Smooth muscle cell (in vitro differentiated cells): ENCODE measurements around the gene CD40LG. TPM values are rescaled to one million over a fixed set of nuclear protein-coding genes. Genes with fewer than 3 reads are reported as not detected.

Source experiments
- DNase-seq: peaks from one replicate; lab custom pipeline; 2025; ENCODE audit not compliant: unreplicated experiment; lab: John Stamatoyannopoulos, UW
- H2AFZ ChIP-seq: fragments of 200-600 bp; sonication (generic); 2 replicates; pipeline ENCODE4 v1.6.0; 2016; ENCODE audit warnings: antibody characterized with exemption, low read depth, mild to moderate bottlenecking
- H3F3A ChIP-seq: fragments of 200-600 bp; sonication (generic); 2 replicates; pipeline ENCODE4 v1.6.0; 2017; ENCODE audit warnings: antibody characterized with exemption, low read depth
- H3K27ac ChIP-seq: fragments of 200-600 bp; sonication (generic); 2 replicates; pipeline ENCODE4 v1.5.1; 2016; ENCODE audit warnings: low read depth, mild to moderate bottlenecking
- H3K27me3 ChIP-seq: fragments of 200-600 bp; sonication (generic); 2 replicates; pipeline ENCODE4 v1.6.1; 2016; ENCODE audit warnings: low read depth, mild to moderate bottlenecking
- H3K36me3 ChIP-seq: fragments of 200-600 bp; sonication (generic); 2 replicates; pipeline ENCODE4 v1.5.1; 2016; ENCODE audit warnings: low read depth
- H3K4me1 ChIP-seq: fragments of 200-600 bp; sonication (generic); 2 replicates; pipeline ENCODE4 v1.5.1; 2016; ENCODE audit warnings: low read depth
- H3K4me2 ChIP-seq: fragments of 200-600 bp; sonication (generic); 2 replicates; pipeline ENCODE4 v1.6.0; 2016; ENCODE audit warnings: mild to moderate bottlenecking
- H3K4me3 ChIP-seq: fragments of 200-600 bp; sonication (generic); 2 replicates; pipeline ENCODE4 v1.5.1; 2016; ENCODE audit warnings: mild to moderate bottlenecking
- H3K79me2 ChIP-seq: fragments of 200-600 bp; sonication (generic); 2 replicates; pipeline ENCODE4 v1.6.0; 2016; ENCODE audit warnings: low read depth, mild to moderate bottlenecking
- H3K9ac ChIP-seq: fragments of 200-600 bp; sonication (generic); 2 replicates; pipeline ENCODE4 v1.6.0; 2016; ENCODE audit warnings: low read depth
- H3K9me3 ChIP-seq: fragments of 200-600 bp; sonication (generic); replicated peaks from 2 replicates; pipeline ENCODE4 v1.5.1; 2016; ENCODE audit warnings: low read depth
- H4K20me1 ChIP-seq: fragments of 200-600 bp; sonication (generic); 2 replicates; pipeline ENCODE4 v1.6.0; 2016; ENCODE audit warnings: low read depth
- CTCF ChIP-seq: fragments of 200-600 bp; sonication (generic); IDR thresholded peaks from 2 replicates; pipeline ENCODE4 v1.5.1; 2017; ENCODE audit warnings: borderline replicate concordance, mild to moderate bottlenecking, antibody characterized with exemption; ENCODE audit not compliant: insufficient read depth, poor library complexity, severe bottlenecking
- WGBS: methylation state at CpG from one replicate; pipeline ENCODE4 v1.1.7; 2016; ENCODE audit warnings: low lambda C conversion rate; 5-methylcytosine and 5-hydroxymethylcytosine counted together
- polyA plus RNA-seq: library from polyadenylated mRNA; unstranded; fragments of >200 nt; fragmentation: Nextera tagmentation; extraction: Ambion mirVana; gene quantifications from 2 replicates; pipeline ENCODE4 v1.2.1, GENCODE V29; 2016
- total RNA-seq: library from RNA; depleted of rRNA; stranded (reverse); fragments of >200 nt; gene quantifications from 2 replicates; pipeline ENCODE4 v1.2.3, GENCODE V29; 2014

The CD40LG gene
- total and polyA plus RNA-seq, 2 experiments from 2014 or later, result not detected

- H2AFZ ChIP-seq, result no peak overlapping the region
- no peaks in the 10 kb centered on the region for H3K27me3 ChIP-seq
Measured at GRCh38 chrX:136636121-136636520, 11.8 kb upstream of the CD40LG start.

GRCh38 chrX:136639506-136640176, 8.3 kb upstream of the CD40LG start:
- no peaks in the 10 kb centered on the region for H3K27me3 ChIP-seq
- H4K20me1 ChIP-seq, result no peaks in the 10 kb centered on the region
- H3K36me3 ChIP-seq, result no peaks in the 10 kb centered on the region
- H3K4me1 ChIP-seq, result peaks cover 7% of the 10 kb centered on the region
- no peaks in the 10 kb centered on the region for H3K79me2 ChIP-seq
- no peak overlapping the region for H3K27ac ChIP-seq
- no peak overlapping the region for H3K4me2 ChIP-seq
- 69% methylated on average over 8 of the region's 8 CpGs for WGBS
- no peak for TF ChIP-seq CTCF
- no peaks in the 10 kb centered on the region for H3K9me3 ChIP-seq
- H3F3A ChIP-seq, result no peaks in the 10 kb centered on the region
- no peak overlapping the region for H3K4me3 ChIP-seq
- DNase-seq, result no peak
- no peak overlapping the region for H2AFZ ChIP-seq
- no peak overlapping the region for H3K9ac ChIP-seq

More at GRCh38 chrX:136636121-136636520, 11.8 kb upstream of the CD40LG start:
- Histone ChIP-seq H3K4me2 (no peak overlapping the region), H3K4me3 (no peak overlapping the region), H4K20me1 (no peaks in the 10 kb centered on the region), H3K27ac (no peak overlapping the region), H3K79me2 (no peaks in the 10 kb centered on the region), H3F3A (no peaks in the 10 kb centered on the region), H3K9ac (no peak overlapping the region), H3K4me1 (peaks cover 8% of the 10 kb centered on the region), H3K36me3 (no peaks in the 10 kb centered on the region), H3K9me3 (no peaks in the 10 kb centered on the region)
- 29% methylated on average over 1 of the region's 3 CpGs for WGBS
- TF ChIP-seq CTCF, result no peak
- no peak for DNase-seq

- H3K79me2 ChIP-seq, result no peaks in the 10 kb centered on the region
- H3K9ac ChIP-seq, result no peak overlapping the region
- H3K4me1 ChIP-seq, result no peaks in the 10 kb centered on the region
- no peak overlapping the region for H3K4me2 ChIP-seq
- H3F3A ChIP-seq, result no peaks in the 10 kb centered on the region
- no peaks in the 10 kb centered on the region for H3K36me3 ChIP-seq
- H3K27me3 ChIP-seq, result no peaks in the 10 kb centered on the region
- no peak for TF ChIP-seq CTCF
- 85% methylated on average over 1 of the region's 1 CpG for WGBS
- no peak overlapping the region for H3K4me3 ChIP-seq
- H4K20me1 ChIP-seq, result no peaks in the 10 kb centered on the region
- DNase-seq, result no peak
- H3K27ac ChIP-seq, result no peak overlapping the region
- no peaks in the 10 kb centered on the region for H3K9me3 ChIP-seq
- no peak overlapping the region for H2AFZ ChIP-seq
Measured at GRCh38 chrX:136643243-136643642, 4.7 kb upstream of the CD40LG start.
